ENCODE data around the gene ARHGAP42.

The ARHGAP42 gene

GRCh38 chr11:100832829-100833228 lies 145.7 kb downstream of the ARHGAP42 start:
- no peak for DNase-seq (ENCODE audit: low read depth)

GRCh38 chr11:100833276-100833675 lies 146.2 kb downstream of the ARHGAP42 start:
- no peak for DNase-seq (ENCODE audit: low read depth)

- DNase-seq (ENCODE audit: low read depth): no peak
These were observed 148.8 kb downstream of the ARHGAP42 start for GRCh38 chr11:100835854-100836253.

GRCh38 chr11:100837311-100837710 lies 150.2 kb downstream of the ARHGAP42 start:
- no peak for DNase-seq (ENCODE audit: low read depth)

- DNase-seq (ENCODE audit: low read depth): no peak
These were observed 154.8 kb downstream of the ARHGAP42 start for GRCh38 chr11:100841711-100842407.

GRCh38 chr11:100847696-100848216 lies 160.7 kb downstream of the ARHGAP42 start:
- no peak for DNase-seq (ENCODE audit: low read depth)

- no peak for DNase-seq (ENCODE audit: low read depth)
These were observed 162.2 kb downstream of the ARHGAP42 start for GRCh38 chr11:100849009-100849900.

- DNase-seq (ENCODE audit: low read depth): no peak
These were observed 162.8 kb downstream of the ARHGAP42 start for GRCh38 chr11:100849901-100850235.

- DNase-seq (ENCODE audit: low read depth): no peak
These were observed 164.1 kb downstream of the ARHGAP42 start for GRCh38 chr11:100851147-100851546.

GRCh38 chr11:100851584-100852152 lies 164.6 kb downstream of the ARHGAP42 start:
- DNase-seq (ENCODE audit: low read depth): no peak

- DNase-seq (ENCODE audit: low read depth): no peak
These were observed 168.5 kb downstream of the ARHGAP42 start for GRCh38 chr11:100855466-100856067.

- DNase-seq (ENCODE audit: low read depth): no peak
These were observed 170.3 kb downstream of the ARHGAP42 start for GRCh38 chr11:100857236-100858005.

GRCh38 chr11:100860318-100861155 lies 173.4 kb downstream of the ARHGAP42 start:
- no peak for DNase-seq (ENCODE audit: low read depth)

GRCh38 chr11:100861212-100861611 lies 174.1 kb downstream of the ARHGAP42 start:
- DNase-seq (ENCODE audit: low read depth): no peak

GRCh38 chr11:100863080-100863581 lies 176.0 kb downstream of the ARHGAP42 start:
- DNase-seq (ENCODE audit: low read depth): no peak

GRCh38 chr11:100865443-100866065 lies 178.5 kb downstream of the ARHGAP42 start:
- DNase-seq (ENCODE audit: low read depth): no peak

GRCh38 chr11:100866453-100866852 lies 179.4 kb downstream of the ARHGAP42 start:
- DNase-seq (ENCODE audit: low read depth): no peak

GRCh38 chr11:100867606-100868005 lies 180.5 kb downstream of the ARHGAP42 start:
- DNase-seq (ENCODE audit: low read depth): no peak

GRCh38 chr11:100869328-100869727 lies 182.2 kb downstream of the ARHGAP42 start:
- DNase-seq (ENCODE audit: low read depth): no peak

- DNase-seq (ENCODE audit: low read depth): no peak
These were observed 183.1 kb downstream of the ARHGAP42 start for GRCh38 chr11:100870138-100870537.
